ENCODE measurements around the gene CD81. TPM values are rescaled to one million over a fixed set of nuclear protein-coding genes. Genes with fewer than 3 reads are reported as not detected.
A peak's percentile ranks its signal among the peaks of the same experiment; 100 is the strongest.

CD81 gene
- total RNA-seq, 1 donor from 2014 or later: 441 TPM

GRCh38 chr11:2369896-2370295, 7.2 kb upstream of the CD81 start:
- H3K9me3 Mint-ChIP-seq (ENCODE audit: low read depth): peaks cover 4% of the 10 kb centered on the region
- H3K27ac Mint-ChIP-seq (ENCODE audit: unreplicated experiment): no peak overlapping the region
- no peaks in the 10 kb centered on the region for H3K36me3 Mint-ChIP-seq (ENCODE audit: low read depth)
- H3K4me3 Mint-ChIP-seq (ENCODE audit: unreplicated experiment): no peak overlapping the region
- no peak for TF ChIP-seq CTCF (IDR thresholded peaks at IDR 0.05)
- DNase-seq (ENCODE audit: low spot score): peak; percentile 64
- no peaks in the 10 kb centered on the region for H3K27me3 Mint-ChIP-seq (ENCODE audit: low read depth)
- H3K4me1 Mint-ChIP-seq (ENCODE audit: low read depth): no peaks in the 10 kb centered on the region

GRCh38 chr11:2374456-2375201, 2.5 kb upstream of the CD81 start:
- Mint-ChIP-seq H3K36me3 (ENCODE audit: low read depth) (no peaks in the 10 kb centered on the region), H3K4me1 (ENCODE audit: low read depth) (peaks cover 8% of the 10 kb centered on the region), H3K27me3 (ENCODE audit: low read depth) (no peaks in the 10 kb centered on the region), H3K27ac (ENCODE audit: unreplicated experiment) (no peak overlapping the region), H3K4me3 (ENCODE audit: unreplicated experiment) (no peak overlapping the region), H3K9me3 (ENCODE audit: low read depth) (peaks cover 4% of the 10 kb centered on the region)
- peak; percentile 74 for DNase-seq (ENCODE audit: low spot score)
- no peak for TF ChIP-seq CTCF (IDR thresholded peaks at IDR 0.05)

- no peaks in the 10 kb centered on the region for H3K27me3 Mint-ChIP-seq (ENCODE audit: low read depth)
- no peak for TF ChIP-seq CTCF (IDR thresholded peaks at IDR 0.05)
- H3K4me1 Mint-ChIP-seq (ENCODE audit: low read depth): peaks cover 16% of the 10 kb centered on the region
- no peak overlapping the region for H3K4me3 Mint-ChIP-seq (ENCODE audit: unreplicated experiment)
- DNase-seq (ENCODE audit: low spot score): peak; percentile 68
- peaks cover 4% of the 10 kb centered on the region for H3K9me3 Mint-ChIP-seq (ENCODE audit: low read depth)
- H3K27ac Mint-ChIP-seq (ENCODE audit: unreplicated experiment): no peak overlapping the region
- no peaks in the 10 kb centered on the region for H3K36me3 Mint-ChIP-seq (ENCODE audit: low read depth)
Observed at GRCh38 chr11:2375341-2375853, 1.7 kb upstream of the CD81 start.

- no peak for TF ChIP-seq CTCF (IDR thresholded peaks at IDR 0.05)
- Mint-ChIP-seq H3K9me3 (ENCODE audit: low read depth) (peaks cover 4% of the 10 kb centered on the region), H3K4me1 (ENCODE audit: low read depth) (peaks cover 23% of the 10 kb centered on the region), H3K4me3 (ENCODE audit: unreplicated experiment) (peak overlapping the region; percentile 50), H3K27me3 (ENCODE audit: low read depth) (no peaks in the 10 kb centered on the region), H3K36me3 (ENCODE audit: low read depth) (no peaks in the 10 kb centered on the region), H3K27ac (ENCODE audit: unreplicated experiment) (no peak overlapping the region)
- peak; percentile 63 for DNase-seq (ENCODE audit: low spot score)
Observed at GRCh38 chr11:2375964-2376551, 1.1 kb upstream of the CD81 start.

GRCh38 chr11:2377511-2378443, 667 bp downstream of the CD81 start:
- H3K4me1 Mint-ChIP-seq (ENCODE audit: low read depth): peaks cover 38% of the 10 kb centered on the region
- H3K36me3 Mint-ChIP-seq (ENCODE audit: low read depth): no peaks in the 10 kb centered on the region

More at GRCh38 chr11:2377511-2378443, 667 bp downstream of the CD81 start:
- TF ChIP-seq CTCF (IDR thresholded peaks at IDR 0.05): no peak
- peak overlapping the region; percentile 90 for H3K4me3 Mint-ChIP-seq (ENCODE audit: unreplicated experiment)
- DNase-seq (ENCODE audit: low spot score): peak; percentile 83
- peak overlapping the region; percentile 89 for H3K27ac Mint-ChIP-seq (ENCODE audit: unreplicated experiment)
- H3K27me3 Mint-ChIP-seq (ENCODE audit: low read depth): no peaks in the 10 kb centered on the region
- no peaks in the 10 kb centered on the region for H3K9me3 Mint-ChIP-seq (ENCODE audit: low read depth)

Measured in chondrocyte (in vitro differentiated cells).